A204.1 (cell line): ENCODE results near the gene GABRR2.

Experiments used
- FAIRE-seq: peaks from 2 replicates; lab custom pipeline; 2012; peaks lifted over from hg19 to GRCh38; lab: Jason Lieb, UNC

Gene GABRR2

GRCh38 chr6:89315249-89315885 is at the start of gene GABRR2:
TSS of gene GABRR2 (minus strand) at chr6:89315299. CDS start at chr6:89315165, 134 bp downstream.
- FAIRE-seq: no peak

GRCh38 chr6:89364586-89364985 is 49.5 kb upstream of the GABRR2 start:
- no peak for FAIRE-seq

- FAIRE-seq: no peak
Measured at GRCh38 chr6:89361171-89361570, 46.1 kb upstream of the GABRR2 start.

GRCh38 chr6:89360415-89360999 is 45.4 kb upstream of the GABRR2 start:
- FAIRE-seq: no peak

GRCh38 chr6:89359561-89359960 is 44.5 kb upstream of the GABRR2 start:
- FAIRE-seq: no peak

- no peak for FAIRE-seq
Measured at GRCh38 chr6:89357390-89357789, 42.3 kb upstream of the GABRR2 start.

GRCh38 chr6:89356642-89357170 is 41.6 kb upstream of the GABRR2 start:
- no peak for FAIRE-seq

GRCh38 chr6:89355511-89356194 is 40.6 kb upstream of the GABRR2 start:
- no peak for FAIRE-seq

GRCh38 chr6:89353702-89354392 is 38.7 kb upstream of the GABRR2 start:
- no peak for FAIRE-seq

GRCh38 chr6:89353118-89353556 is 38.0 kb upstream of the GABRR2 start:
- no peak for FAIRE-seq

GRCh38 chr6:89352278-89353117 is 37.4 kb upstream of the GABRR2 start, which contains the start of gene UBE2J1:
TSS of gene UBE2J1 (minus strand) at chr6:89352722. CDS start at chr6:89352569, 153 bp downstream.
- no peak for FAIRE-seq

- no peak for FAIRE-seq
Measured at GRCh38 chr6:89351671-89352277, 36.7 kb upstream of the GABRR2 start.

- no peak for FAIRE-seq
Measured at GRCh38 chr6:89350281-89350966, 35.3 kb upstream of the GABRR2 start.

- FAIRE-seq: no peak
Measured at GRCh38 chr6:89348372-89348771, 33.3 kb upstream of the GABRR2 start.

- FAIRE-seq: no peak
Measured at GRCh38 chr6:89347825-89348224, 32.7 kb upstream of the GABRR2 start.

GRCh38 chr6:89346433-89346832 is 31.3 kb upstream of the GABRR2 start:
- FAIRE-seq: no peak

GRCh38 chr6:89339565-89339964 is 24.5 kb upstream of the GABRR2 start:
- FAIRE-seq: no peak

GRCh38 chr6:89335164-89335563 is 20.1 kb upstream of the GABRR2 start:
- no peak for FAIRE-seq

- no peak for FAIRE-seq
Measured at GRCh38 chr6:89330910-89331309, 15.8 kb upstream of the GABRR2 start.

- no peak for FAIRE-seq
Measured at GRCh38 chr6:89328976-89329375, 13.9 kb upstream of the GABRR2 start.

- FAIRE-seq: no peak
Measured at GRCh38 chr6:89324304-89324703, 9.2 kb upstream of the GABRR2 start.
